ENCODE measurements around the gene IGFBP2. TPM values are rescaled to one million over a fixed set of nuclear protein-coding genes. Genes with fewer than 3 reads are reported as not detected.

The IGFBP2 gene
- total RNA-seq, 3 donors from 2014 or later = 16.0 to 131 (median 115) TPM

DNA sequence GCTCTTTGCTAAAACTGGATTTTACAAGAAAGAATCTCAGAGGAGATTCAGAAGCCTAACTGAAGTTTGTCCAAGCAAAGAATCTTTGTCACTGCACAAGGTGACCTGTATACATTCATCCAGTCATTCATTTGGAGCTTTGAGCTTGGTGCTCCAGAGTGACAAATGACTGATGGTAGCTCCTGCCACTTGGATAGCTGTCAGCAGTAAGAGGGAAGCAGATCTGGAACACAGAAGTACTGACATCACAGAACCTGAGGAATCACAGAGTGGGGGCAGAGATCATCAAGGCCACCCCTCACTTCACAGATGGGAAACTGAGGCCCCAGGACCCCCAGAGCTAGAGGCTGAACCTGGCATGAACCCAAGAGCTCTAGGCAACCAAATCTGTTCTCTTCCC lies 28.8 kb upstream of the IGFBP2 start:
- intact Hi-C loops (cut with DNase I; ENCODE audit: low total_unique reads) = no loop called here
- DNase-seq (ENCODE audit: low spot score in 2 of 2) = no peak
- H3K27me3 ChIP-seq = no peaks in the 10 kb centered on the region
- no peaks in the 10 kb centered on the region for H3K9me3 ChIP-seq
- H3K27ac ChIP-seq = no peak overlapping the region
- H3K4me1 ChIP-seq = no peaks in the 10 kb centered on the region
- no peaks in the 10 kb centered on the region for H3K36me3 ChIP-seq
- H3K4me3 ChIP-seq = no peak overlapping the region
- no peak for TF ChIP-seq POLR2A (IDR thresholded peaks at IDR 0.05)
- TF ChIP-seq POLR2AphosphoS5 (IDR thresholded peaks at IDR 0.05) = no peak
- TF ChIP-seq, protein P1, sequence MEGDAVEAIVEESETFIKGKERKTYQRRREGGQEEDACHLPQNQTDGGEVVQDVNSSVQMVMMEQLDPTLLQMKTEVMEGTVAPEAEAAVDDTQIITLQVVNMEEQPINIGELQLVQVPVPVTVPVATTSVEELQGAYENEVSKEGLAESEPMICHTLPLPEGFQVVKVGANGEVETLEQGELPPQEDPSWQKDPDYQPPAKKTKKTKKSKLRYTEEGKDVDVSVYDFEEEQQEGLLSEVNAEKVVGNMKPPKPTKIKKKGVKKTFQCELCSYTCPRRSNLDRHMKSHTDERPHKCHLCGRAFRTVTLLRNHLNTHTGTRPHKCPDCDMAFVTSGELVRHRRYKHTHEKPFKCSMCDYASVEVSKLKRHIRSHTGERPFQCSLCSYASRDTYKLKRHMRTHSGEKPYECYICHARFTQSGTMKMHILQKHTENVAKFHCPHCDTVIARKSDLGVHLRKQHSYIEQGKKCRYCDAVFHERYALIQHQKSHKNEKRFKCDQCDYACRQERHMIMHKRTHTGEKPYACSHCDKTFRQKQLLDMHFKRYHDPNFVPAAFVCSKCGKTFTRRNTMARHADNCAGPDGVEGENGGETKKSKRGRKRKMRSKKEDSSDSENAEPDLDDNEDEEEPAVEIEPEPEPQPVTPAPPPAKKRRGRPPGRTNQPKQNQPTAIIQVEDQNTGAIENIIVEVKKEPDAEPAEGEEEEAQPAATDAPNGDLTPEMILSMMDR (IDR thresholded peaks at IDR 0.05) = no peak

GRCh38 chr2:216606551-216607276 lies 26.5 kb upstream of the IGFBP2 start:
- no peaks in the 10 kb centered on the region for H3K27me3 ChIP-seq
- intact Hi-C loops (cut with DNase I; ENCODE audit: low total_unique reads) = no loop called here
- no peaks in the 10 kb centered on the region for H3K9me3 ChIP-seq
- H3K4me1 ChIP-seq = no peaks in the 10 kb centered on the region
- H3K27ac ChIP-seq = no peak overlapping the region
- TF ChIP-seq POLR2AphosphoS5 (IDR thresholded peaks at IDR 0.05) (no peak), POLR2A (IDR thresholded peaks at IDR 0.05) (no peak)
- TF ChIP-seq, protein P1 (IDR thresholded peaks at IDR 0.05) = no peak
- peak overlapping the region in 1 of 3 donors; percentile 27 for H3K4me3 ChIP-seq
- DNase-seq (ENCODE audit: low spot score in 2 of 2) = no peak
- H3K36me3 ChIP-seq = no peaks in the 10 kb centered on the region

- no peak for TF ChIP-seq POLR2AphosphoS5 (IDR thresholded peaks at IDR 0.05)
- TF ChIP-seq, protein P1 (IDR thresholded peaks at IDR 0.05) = no peak
- TF ChIP-seq POLR2A (IDR thresholded peaks at IDR 0.05) = no peak
Observed at GRCh38 chr2:216607277-216607560, 26.0 kb upstream of the IGFBP2 start.

DNA sequence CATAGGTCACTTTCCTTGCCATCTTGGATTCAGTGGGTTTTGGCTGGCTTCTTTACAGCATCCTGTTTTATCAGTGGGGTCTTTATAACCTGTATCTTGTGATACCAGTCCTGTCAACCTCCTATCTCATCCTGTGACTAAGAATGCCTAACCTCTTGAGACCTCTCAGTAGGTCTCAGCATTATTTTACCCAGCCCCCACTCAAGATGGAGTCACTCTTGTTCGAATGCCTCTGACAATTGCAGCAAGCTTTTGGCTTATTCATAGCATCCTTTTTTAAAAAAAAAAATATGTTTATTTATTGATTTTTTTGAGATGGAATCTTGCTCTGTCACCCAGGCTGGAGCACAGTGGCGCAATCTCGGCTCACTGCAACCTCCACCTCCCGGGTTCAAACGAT lies 24.7 kb upstream of the IGFBP2 start:
- intact Hi-C loops (cut with DNase I; ENCODE audit: low total_unique reads) = no loop called here
- no peak for TF ChIP-seq POLR2AphosphoS5 (IDR thresholded peaks at IDR 0.05)
- TF ChIP-seq POLR2A (IDR thresholded peaks at IDR 0.05) = no peak
- TF ChIP-seq, protein P1 (IDR thresholded peaks at IDR 0.05) = no peak
- no peak for DNase-seq (ENCODE audit: low spot score in 2 of 2)
- Histone ChIP-seq H3K27ac (no peak overlapping the region), H3K27me3 (no peaks in the 10 kb centered on the region), H3K4me3 (no peak overlapping the region), H3K4me1 (no peaks in the 10 kb centered on the region), H3K36me3 (no peaks in the 10 kb centered on the region), H3K9me3 (no peaks in the 10 kb centered on the region)

More at GRCh38 chr2:216607277-216607560, 26.0 kb upstream of the IGFBP2 start:
- H3K27ac ChIP-seq = no peak overlapping the region
- no peaks in the 10 kb centered on the region for H3K36me3 ChIP-seq
- no peak overlapping the region for H3K4me3 ChIP-seq
- H3K4me1 ChIP-seq = no peaks in the 10 kb centered on the region
- no peak for DNase-seq (ENCODE audit: low spot score in 2 of 2)
- H3K9me3 ChIP-seq = no peaks in the 10 kb centered on the region
- intact Hi-C loops (cut with DNase I; ENCODE audit: low total_unique reads) = no loop called here
- H3K27me3 ChIP-seq = no peaks in the 10 kb centered on the region

DNA sequence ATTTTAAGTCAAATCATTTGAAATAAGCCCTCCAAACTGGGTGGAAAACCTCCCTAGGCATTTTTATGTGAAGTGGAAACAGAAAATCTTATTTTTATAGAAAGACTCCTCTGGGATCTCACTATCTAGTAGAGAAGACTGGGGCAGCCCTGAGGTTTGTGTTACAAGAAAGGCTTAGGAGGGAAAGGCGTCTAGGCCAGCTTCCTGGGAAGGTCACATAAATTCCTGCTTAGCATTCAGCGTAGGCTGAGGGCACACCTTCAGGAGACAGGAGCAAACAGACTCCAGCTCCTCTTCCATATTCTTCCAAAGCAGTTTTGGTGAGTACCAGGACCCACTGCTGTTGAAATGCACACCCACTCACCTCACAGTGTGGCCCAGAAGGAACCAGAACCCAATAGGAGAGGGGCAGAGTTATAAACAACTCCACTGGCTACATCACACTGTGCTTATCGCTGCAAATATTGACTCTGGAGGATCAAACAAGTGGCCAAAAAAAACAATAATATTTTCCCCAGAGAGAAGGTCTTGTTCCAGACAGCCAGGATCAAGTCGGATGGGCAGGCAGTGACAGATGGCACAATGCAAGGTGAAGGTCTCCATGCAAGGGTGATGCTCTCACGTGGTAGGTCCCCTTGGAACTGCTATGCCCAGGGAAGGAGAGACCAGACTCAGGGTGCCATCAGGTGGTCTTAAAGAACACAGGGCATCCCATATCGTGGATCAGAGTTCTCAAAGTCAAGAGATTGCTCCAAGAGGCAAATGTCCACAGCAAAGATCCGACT lies 17.7 kb upstream of the IGFBP2 start:
- no peak overlapping the region for H3K27ac ChIP-seq
- H3K27me3 ChIP-seq = no peaks in the 10 kb centered on the region
- no peak for DNase-seq (ENCODE audit: low spot score in 2 of 2)
- TF ChIP-seq POLR2A (IDR thresholded peaks at IDR 0.05) (no peak), POLR2AphosphoS5 (IDR thresholded peaks at IDR 0.05) (no peak)
- TF ChIP-seq, protein P1 (IDR thresholded peaks at IDR 0.05) = no peak
- no peak overlapping the region for H3K4me3 ChIP-seq
- no peaks in the 10 kb centered on the region for H3K4me1 ChIP-seq
- H3K9me3 ChIP-seq = no peaks in the 10 kb centered on the region
- intact Hi-C loops (cut with DNase I; ENCODE audit: low total_unique reads) = no loop called here
- H3K36me3 ChIP-seq = no peaks in the 10 kb centered on the region

All from breast epithelium (tissue), 4 donors.